GM12874 (cell line): Measurements from ENCODE around the gene RAP1A.

ENCODE experiments used
- TF ChIP-seq, protein P1 (sequence below): IDR thresholded peaks from 2 replicates; pipeline ENCODE4 v1.5.1; 2011; ENCODE audit warnings: low read depth, mild to moderate bottlenecking, control low read depth, low read length, moderate library complexity; ENCODE audit not compliant: insufficient read depth

The RAP1A gene

DNA sequence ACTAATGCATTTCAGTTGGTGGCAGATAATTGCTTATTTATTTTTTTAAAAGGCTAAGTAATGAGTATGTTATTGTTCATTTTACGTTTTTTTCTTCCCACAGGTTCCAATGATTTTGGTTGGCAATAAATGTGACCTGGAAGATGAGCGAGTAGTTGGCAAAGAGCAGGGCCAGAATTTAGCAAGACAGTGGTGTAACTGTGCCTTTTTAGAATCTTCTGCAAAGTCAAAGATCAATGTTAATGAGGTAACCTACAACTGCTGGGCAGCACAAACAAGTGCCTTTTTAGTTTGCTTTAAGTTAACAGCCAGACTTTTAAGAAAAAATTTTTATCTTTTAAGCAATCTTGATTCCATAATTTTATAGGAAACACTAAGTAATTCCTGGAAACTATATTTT lies 84.7 kb downstream of the RAP1A start:
- TF ChIP-seq, protein P1, sequence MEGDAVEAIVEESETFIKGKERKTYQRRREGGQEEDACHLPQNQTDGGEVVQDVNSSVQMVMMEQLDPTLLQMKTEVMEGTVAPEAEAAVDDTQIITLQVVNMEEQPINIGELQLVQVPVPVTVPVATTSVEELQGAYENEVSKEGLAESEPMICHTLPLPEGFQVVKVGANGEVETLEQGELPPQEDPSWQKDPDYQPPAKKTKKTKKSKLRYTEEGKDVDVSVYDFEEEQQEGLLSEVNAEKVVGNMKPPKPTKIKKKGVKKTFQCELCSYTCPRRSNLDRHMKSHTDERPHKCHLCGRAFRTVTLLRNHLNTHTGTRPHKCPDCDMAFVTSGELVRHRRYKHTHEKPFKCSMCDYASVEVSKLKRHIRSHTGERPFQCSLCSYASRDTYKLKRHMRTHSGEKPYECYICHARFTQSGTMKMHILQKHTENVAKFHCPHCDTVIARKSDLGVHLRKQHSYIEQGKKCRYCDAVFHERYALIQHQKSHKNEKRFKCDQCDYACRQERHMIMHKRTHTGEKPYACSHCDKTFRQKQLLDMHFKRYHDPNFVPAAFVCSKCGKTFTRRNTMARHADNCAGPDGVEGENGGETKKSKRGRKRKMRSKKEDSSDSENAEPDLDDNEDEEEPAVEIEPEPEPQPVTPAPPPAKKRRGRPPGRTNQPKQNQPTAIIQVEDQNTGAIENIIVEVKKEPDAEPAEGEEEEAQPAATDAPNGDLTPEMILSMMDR = no peak

DNA sequence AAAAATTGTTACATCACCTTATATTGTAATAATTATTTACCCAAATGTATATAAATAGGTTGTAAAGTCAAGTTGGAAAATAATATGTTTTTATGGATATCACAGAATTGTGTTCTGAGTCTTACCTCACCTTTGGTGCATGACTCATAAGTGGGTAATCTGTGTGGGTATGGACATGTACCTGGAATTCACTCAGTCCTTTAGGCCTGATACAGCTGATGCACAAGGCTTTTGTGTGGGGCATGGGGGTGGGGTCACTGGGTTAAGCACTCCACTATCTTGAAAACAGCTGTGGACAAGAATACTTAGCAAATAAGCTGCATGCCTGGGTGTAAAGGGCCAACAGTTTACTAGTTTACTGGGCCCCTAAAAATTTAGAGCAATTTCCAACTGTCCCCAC lies 85.2 kb downstream of the RAP1A start:
- TF ChIP-seq, protein P1 = no peak

DNA sequence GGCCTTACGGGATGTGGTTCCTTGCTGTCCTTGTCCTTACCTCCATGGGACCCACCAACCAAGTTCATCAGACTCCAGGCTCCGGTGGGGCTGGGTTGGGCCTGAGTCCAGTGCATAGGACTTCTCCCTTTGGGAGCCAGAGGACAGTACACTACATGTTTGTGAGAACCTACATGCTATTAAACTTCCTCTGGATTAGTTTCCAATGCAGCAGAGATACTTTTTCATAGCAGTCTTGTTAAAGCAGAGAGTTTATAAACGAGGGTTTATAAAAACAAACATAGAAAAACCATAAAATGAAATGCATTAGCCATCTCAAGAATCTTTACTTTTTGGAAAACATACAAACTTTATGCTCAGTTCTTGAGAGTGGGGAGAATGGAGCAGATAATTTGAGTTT lies 86.3 kb downstream of the RAP1A start:
- TF ChIP-seq, protein P1 = no peak

DNA sequence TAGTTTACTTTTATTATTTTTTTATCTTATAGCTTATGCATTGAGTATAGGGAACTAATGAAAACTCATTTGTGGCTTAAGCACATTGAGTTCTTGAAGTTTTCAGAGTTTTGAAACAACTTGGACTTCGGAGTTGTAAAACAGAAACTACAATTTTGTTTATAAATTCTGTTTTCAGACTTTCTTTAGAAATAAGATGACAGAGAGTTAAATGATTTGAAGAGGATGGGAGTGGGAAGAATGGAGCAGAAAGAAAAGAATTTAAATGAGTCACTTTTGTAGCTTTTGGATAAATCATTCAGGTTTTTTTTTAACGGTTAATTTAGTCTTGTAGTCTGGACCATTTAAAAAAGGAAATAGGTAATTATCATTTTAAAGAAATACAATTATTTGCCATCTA lies 87.3 kb downstream of the RAP1A start:
- TF ChIP-seq, protein P1 = no peak

DNA sequence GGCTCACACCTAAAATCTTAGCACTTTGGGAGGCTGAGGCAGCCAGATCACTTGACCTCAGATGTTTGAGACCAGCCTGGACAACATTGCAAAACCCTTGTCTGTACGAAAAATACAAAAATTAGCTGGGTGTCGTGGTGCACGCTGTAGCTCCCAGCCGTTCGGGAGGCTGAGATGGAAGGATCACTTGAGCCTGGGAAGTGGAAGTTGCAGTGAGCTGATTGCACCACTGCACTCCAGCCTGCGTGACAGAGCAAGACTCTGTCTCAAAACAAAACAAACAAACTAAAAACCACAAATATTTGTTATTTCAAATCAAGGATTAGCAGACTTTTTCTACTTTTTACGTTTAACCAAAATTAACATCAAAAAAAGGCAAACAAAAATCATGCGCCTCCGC lies 88.3 kb downstream of the RAP1A start:
- TF ChIP-seq, protein P1 = no peak

DNA sequence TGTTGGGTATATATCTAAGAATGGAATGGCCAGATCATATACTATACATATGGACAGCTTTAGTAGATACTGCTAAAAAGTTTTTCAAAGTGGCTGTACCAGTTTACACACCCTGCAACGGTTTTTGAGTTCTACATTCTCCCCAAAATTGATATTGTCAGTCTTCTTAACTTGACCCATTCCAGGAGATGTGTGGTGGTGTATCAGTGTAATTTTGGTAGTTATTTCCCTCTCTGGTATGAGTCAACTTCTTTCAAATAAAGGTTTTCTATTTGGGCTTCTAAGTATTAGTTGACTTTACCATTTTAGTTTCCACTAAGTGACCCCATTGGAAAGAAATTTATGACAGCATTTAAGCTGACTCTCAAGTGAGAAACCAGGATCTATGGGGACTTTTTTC lies 90.4 kb downstream of the RAP1A start:
- TF ChIP-seq, protein P1 = no peak

DNA sequence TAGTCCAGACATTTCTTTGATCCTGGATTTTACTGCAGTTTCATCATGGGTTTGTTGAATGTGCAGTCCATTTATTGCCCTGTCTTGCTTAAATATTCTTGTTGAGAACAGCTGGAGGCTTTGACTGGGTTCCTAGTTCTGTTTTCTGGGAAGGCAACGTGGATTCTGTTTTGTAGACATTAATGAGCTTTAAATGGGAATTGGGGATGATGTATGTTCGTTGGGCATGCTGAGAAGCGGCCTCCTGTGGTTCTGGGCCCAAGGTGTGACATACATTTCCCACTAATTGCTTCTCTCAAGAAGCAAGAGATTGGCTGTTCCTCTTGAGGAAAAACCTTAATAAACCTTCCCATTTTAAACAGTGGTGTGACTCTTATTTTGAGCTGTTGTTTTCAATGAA lies 96.7 kb downstream of the RAP1A start:
- TF ChIP-seq, protein P1 = no peak

DNA sequence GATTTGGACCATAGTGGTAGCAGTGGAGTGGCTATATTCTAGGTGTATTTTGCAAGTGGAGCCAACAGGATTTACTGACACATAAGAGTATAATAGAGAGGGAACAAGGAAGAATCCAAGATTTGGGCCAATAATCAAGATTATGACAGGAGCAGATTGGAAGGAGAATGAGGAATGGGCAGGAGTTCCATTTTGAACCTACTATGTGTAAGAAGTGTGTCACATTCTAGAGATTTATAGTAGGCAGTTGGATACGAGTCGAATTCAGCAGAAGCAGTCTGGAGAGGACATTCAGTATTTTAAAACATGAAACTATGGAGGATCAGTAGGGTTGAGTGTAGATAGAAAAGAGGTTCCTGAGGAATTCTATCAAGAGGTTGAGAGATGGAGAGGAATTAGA lies 97.9 kb downstream of the RAP1A start:
- TF ChIP-seq, protein P1 = no peak
